Subcutaneous adipose tissue (tissue), 4 donors: ENCODE results near the gene IGF1R. TPM values are rescaled to one million over a fixed set of nuclear protein-coding genes. Genes with fewer than 3 reads are reported as not detected.

Experiments used
- CTCF ChIP-seq: fragments of 450-650 bp; IDR thresholded peaks from one replicate; pipeline ENCODE4 v1.5.1; 2016; ENCODE audit warnings: low read depth, mild to moderate bottlenecking, control low read depth, antibody characterized with exemption, moderate library complexity
- total RNA-seq, 4 donors: library from RNA; depleted of rRNA; stranded (reverse); fragments of >200 nt; gene quantifications; one replicate each; pipeline ENCODE4 v1.1.0, GENCODE V29; 2016

Gene IGF1R
- total RNA-seq, 4 donors from 2014 or later: 27.4 to 53.7 (median 49.7) TPM

DNA sequence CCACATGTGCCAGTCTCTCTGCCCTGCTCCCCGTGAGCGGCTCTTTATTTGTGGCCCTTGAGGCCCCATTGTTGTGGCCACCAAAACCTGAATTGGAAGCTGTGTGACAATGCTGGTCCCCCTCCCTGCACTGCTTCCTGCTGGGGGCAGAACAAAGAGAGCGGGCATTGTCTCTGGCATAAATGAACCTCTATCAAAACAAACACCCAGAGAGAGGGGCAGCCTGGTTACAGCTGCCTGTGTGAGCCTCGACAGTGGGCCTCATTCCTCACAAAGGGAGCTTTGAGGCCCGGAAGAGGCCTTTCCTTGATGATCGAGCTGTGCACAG, 152.9 kb downstream of the IGF1R start:
- TF ChIP-seq CTCF: no peak

GRCh38 chr15:98802187-98802586, 153.8 kb downstream of the IGF1R start:
- TF ChIP-seq CTCF: no peak

GRCh38 chr15:98803228-98804056, 155.1 kb downstream of the IGF1R start:
- no peak for TF ChIP-seq CTCF

DNA sequence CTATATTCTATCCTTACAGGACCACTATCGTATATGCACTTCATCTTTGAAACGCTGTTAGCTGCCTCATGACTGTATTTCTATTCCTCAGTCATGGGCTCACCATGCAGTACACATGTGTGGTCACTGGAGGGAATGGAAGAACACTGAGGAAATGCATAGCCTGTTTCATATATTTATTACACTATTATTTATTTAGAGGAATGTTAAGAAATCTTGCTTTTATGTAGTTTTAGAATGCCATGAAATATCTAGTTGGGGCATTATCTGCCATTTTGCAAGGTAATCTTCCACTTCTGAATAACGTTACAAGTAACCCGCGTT, 155.7 kb downstream of the IGF1R start:
- no peak for TF ChIP-seq CTCF

DNA sequence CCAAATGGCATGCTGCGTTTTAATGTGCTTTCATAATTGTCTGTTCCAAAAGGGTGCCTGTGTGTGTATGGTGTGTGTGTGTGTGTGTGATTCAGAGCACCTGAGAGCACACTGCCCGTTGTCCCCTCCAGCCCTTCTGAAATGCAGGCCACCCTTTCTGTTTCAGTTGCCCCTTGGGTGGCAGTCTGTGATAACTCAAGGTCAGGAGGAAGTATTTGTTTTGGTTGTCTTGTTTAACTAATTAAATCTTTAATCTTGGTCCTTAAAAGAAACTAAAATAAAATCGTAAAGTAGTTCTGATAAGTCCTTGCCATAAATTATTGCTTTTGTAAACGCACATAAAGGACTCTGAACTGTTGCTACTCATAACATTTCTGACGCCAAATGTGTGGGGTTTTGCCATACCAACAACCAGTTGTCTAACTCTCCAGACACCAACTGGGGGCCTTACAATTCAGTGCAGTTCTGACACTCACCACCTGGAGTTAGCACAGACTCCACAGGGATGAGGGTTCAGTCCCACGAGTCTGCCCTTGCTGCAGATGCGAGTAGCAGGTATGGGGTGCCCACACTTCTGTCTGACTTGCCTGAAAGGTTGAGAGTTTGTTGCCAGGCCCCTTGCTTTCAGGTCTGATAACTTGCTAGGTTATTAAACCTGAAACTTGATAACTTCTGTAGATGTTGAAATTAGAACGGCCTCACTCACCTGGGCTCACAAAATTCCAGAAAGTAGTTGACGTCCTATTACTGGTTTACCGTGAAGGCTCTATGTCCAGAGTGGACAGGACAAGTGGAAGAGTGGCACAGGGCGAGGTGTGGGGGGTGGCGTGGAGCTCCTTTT, 157.3 kb downstream of the IGF1R start:
- TF ChIP-seq CTCF: no peak

GRCh38 chr15:98806275-98806895, 158.0 kb downstream of the IGF1R start:
- no peak for TF ChIP-seq CTCF

DNA sequence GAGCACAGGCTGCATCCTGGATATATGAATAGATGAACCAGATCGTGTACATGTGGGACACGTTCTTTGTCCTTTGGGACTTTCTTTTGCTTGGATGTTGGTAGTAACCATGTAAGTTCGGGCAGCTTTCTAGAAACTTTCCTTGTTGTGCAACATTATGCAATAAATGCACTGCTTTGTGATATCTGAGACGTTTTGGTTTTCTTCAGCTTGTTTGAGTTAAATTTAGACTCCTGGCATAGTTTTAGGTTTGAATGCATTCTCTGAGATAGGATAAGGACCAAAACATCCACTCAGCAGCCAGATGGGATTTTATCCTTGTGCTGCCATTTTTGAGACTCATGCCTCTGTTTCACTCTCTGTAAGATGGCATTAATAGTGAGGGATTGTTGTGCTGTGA, 158.9 kb downstream of the IGF1R start:
- no peak for TF ChIP-seq CTCF
